HG03159 (cell line): ENCODE measurements around the gene GRIN2C.

Experiments used
- ATAC-seq: cut with Tn5 transposase; IDR thresholded peaks from one replicate; pipeline ENCODE4 v1.9.1; 2021; ENCODE audit warnings: mild to moderate bottlenecking, moderate library complexity; ENCODE audit not compliant: unreplicated experiment

The GRIN2C gene

GRCh38 chr17:74803388-74803930 lies 56.2 kb downstream of the GRIN2C start:
- no peak for ATAC-seq

GRCh38 chr17:74801896-74802295 lies 57.8 kb downstream of the GRIN2C start:
- ATAC-seq: no peak

- ATAC-seq: no peak
Observed at GRCh38 chr17:74800531-74800930, 59.2 kb downstream of the GRIN2C start.

- no peak for ATAC-seq
Observed at GRCh38 chr17:74799097-74799496, 60.6 kb downstream of the GRIN2C start.

- ATAC-seq: no peak
Observed at GRCh38 chr17:74798239-74798707, 61.4 kb downstream of the GRIN2C start.

- ATAC-seq: no peak
Observed at GRCh38 chr17:74797824-74798223, 61.9 kb downstream of the GRIN2C start.

- no peak for ATAC-seq
Observed at GRCh38 chr17:74796866-74797265, 62.8 kb downstream of the GRIN2C start.

GRCh38 chr17:74796211-74796610 lies 63.5 kb downstream of the GRIN2C start:
- no peak for ATAC-seq

GRCh38 chr17:74795327-74796020 lies 64.2 kb downstream of the GRIN2C start:
- ATAC-seq: no peak

- no peak for ATAC-seq
Observed at GRCh38 chr17:74792586-74793105, 67.0 kb downstream of the GRIN2C start.
